Measurements from ENCODE around the gene CNNM3.

GRCh38 chr2:96877042-96877451 lies 61.0 kb downstream of the CNNM3 start:
- TF ChIP-seq CTCF (IDR thresholded peaks at IDR 0.05): no peak
- no peak for TF ChIP-seq POLR2AphosphoS5 (IDR thresholded peaks at IDR 0.05)
- TF ChIP-seq POLR2A (IDR thresholded peaks at IDR 0.05): no peak

Data from prostate gland (tissue), 2 donors.